HL-60 (cell line): Measurements from ENCODE around the gene OTOF.

Experiments
- DNase-seq, 2 experiments: peaks; one replicate each; pipeline ENCODE4 v3.0.0-alpha.2; 2010 to 2020; ENCODE audit warnings: low read depth in 1 of 2, low spot score in 1 of 2
- H3K27ac ChIP-seq: fragments of 250-450 bp; sonication (Bioruptor Pico); replicated peaks from 2 replicates; pipeline ENCODE4 v1.5.1; 2020; ENCODE audit warnings: mild to moderate bottlenecking, moderate library complexity
- H3K27me3 ChIP-seq: fragments of 250-450 bp; sonication (Bioruptor Pico); 2 replicates; pipeline ENCODE4 v1.5.1; 2021; ENCODE audit warnings: mild to moderate bottlenecking, moderate library complexity; ENCODE audit not compliant: insufficient read depth, poor library complexity, severe bottlenecking
- H3K4me3 ChIP-seq: replicated peaks from 2 replicates; pipeline ENCODE4 v1.5.1; 2011; ENCODE audit warnings: mild to moderate bottlenecking, control low read depth, low read length; ENCODE audit not compliant: insufficient read depth
- CTCF ChIP-seq: IDR thresholded peaks from one replicate; pipeline ENCODE4 v1.5.1; 2011; ENCODE audit warnings: low read length, control low read depth, inconsistent platforms; ENCODE audit not compliant: insufficient read depth
- GABPA ChIP-seq: IDR thresholded peaks from 2 replicates; pipeline ENCODE4 v1.6.1; 2012; ENCODE audit warnings: low read depth
- POLR2AphosphoS5 ChIP-seq: IDR thresholded peaks from 2 replicates; pipeline ENCODE4 v1.6.1; 2012; ENCODE audit warnings: low read depth
- REST ChIP-seq: IDR thresholded peaks from 2 replicates; pipeline ENCODE4 v1.6.1; 2012; ENCODE audit warnings: low read depth; ENCODE audit not compliant: insufficient replicate concordance
- SPI1 ChIP-seq: IDR thresholded peaks from 2 replicates; pipeline ENCODE4 v1.6.1; 2012; ENCODE audit warnings: low read depth, mild to moderate bottlenecking, borderline replicate concordance

The OTOF gene

DNA sequence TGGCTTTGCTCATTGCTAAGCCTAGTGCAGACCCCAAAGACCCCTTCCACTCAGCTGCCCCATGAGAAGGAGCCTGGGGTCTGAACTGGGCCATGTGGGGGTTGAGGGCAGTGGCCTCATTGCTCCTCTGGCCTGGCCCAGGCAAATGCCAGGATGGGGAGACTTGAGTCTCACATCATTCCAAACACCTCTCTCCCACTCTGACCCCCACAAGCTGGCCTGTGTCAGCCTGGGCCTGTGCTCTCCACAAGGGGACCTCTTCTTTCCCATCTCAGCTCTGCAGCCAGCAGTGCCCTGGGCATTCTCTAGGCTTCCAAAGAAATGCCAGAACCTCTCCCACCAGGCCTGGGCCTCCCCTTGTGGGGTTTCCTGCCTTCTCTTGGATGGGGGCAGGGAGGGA is 45.8 kb upstream of the OTOF start:
- Histone ChIP-seq H3K4me3 (no peak overlapping the region), H3K27me3 (peaks cover 7% of the 10 kb centered on the region), H3K27ac (no peak overlapping the region)
- no peak for TF ChIP-seq REST
- no peak for TF ChIP-seq POLR2AphosphoS5
- no peak for TF ChIP-seq GABPA
- TF ChIP-seq CTCF, result no peak
- no peak for DNase-seq

DNA sequence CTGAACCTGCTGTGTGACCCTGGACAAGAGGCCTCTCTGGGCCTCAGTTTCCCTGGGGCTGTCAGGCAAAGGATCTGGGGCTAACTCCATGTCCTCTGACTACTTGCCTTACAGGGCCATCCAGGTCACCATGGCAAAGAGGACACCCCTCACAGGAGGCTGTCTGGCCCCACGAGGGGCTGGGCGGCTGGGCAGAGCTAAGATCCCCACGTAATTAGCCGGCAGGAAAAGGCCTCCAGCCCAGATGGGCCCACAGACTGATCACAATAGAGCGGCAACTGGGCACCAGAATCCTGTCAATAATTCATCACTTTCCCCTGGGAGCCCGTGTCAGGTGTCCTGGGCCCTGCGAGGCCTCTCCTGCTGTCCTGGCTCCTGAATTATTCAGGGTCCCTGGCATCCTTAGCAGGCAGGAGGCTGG is 44.8 kb upstream of the OTOF start:
- no peak for TF ChIP-seq POLR2AphosphoS5
- TF ChIP-seq GABPA, result no peak
- no peak for TF ChIP-seq CTCF
- no peak for TF ChIP-seq REST
- no peak for TF ChIP-seq SPI1
- H3K27me3 ChIP-seq, result peaks cover 7% of the 10 kb centered on the region
- H3K4me3 ChIP-seq, result no peak overlapping the region
- DNase-seq, result no peak
- no peak overlapping the region for H3K27ac ChIP-seq

GRCh38 chr2:26522325-26522724 is 44.4 kb upstream of the OTOF start:
- no peak for DNase-seq
- H3K27ac ChIP-seq, result no peak overlapping the region
- H3K27me3 ChIP-seq, result peaks cover 7% of the 10 kb centered on the region
- TF ChIP-seq SPI1 (no peak), GABPA (no peak), CTCF (no peak), POLR2AphosphoS5 (no peak), REST (no peak)
- H3K4me3 ChIP-seq, result no peak overlapping the region
